Cortex of kidney (tissue), 1 donor: ENCODE measurements around the gene ELP5.

Experiments
- DNase-seq: peaks from one replicate; lab custom pipeline; 2025; lab: John Stamatoyannopoulos, UW

The ELP5 gene

DNA sequence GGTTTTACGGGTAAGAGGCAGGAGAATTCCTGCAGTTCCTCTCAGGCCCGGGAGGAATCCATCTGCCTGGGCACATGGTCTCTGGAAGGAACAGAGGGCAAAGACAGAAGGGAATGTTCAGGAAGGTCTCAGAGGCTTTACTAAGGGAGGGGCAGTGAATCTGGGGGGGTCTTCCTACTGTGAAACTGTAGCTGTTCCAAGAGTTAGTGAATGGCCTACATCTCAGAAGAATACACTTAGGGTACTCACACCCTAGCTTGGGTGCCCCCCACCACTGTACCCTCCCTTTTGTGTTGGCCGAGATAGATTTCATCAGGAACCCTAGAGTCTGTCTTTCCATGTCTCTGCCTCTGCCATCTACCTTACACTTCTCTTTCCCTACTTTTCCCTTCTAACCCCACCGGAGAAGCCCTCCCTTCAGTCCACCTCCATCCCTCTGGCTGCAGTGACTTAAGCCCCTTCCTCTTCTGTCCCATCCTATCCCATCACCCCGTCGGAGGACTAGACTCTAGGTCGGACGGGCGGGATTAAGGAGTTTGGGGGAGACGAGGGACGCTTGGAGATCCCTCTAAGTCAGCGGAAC is 32.7 kb upstream of the ELP5 start:
- no peak for DNase-seq

DNA sequence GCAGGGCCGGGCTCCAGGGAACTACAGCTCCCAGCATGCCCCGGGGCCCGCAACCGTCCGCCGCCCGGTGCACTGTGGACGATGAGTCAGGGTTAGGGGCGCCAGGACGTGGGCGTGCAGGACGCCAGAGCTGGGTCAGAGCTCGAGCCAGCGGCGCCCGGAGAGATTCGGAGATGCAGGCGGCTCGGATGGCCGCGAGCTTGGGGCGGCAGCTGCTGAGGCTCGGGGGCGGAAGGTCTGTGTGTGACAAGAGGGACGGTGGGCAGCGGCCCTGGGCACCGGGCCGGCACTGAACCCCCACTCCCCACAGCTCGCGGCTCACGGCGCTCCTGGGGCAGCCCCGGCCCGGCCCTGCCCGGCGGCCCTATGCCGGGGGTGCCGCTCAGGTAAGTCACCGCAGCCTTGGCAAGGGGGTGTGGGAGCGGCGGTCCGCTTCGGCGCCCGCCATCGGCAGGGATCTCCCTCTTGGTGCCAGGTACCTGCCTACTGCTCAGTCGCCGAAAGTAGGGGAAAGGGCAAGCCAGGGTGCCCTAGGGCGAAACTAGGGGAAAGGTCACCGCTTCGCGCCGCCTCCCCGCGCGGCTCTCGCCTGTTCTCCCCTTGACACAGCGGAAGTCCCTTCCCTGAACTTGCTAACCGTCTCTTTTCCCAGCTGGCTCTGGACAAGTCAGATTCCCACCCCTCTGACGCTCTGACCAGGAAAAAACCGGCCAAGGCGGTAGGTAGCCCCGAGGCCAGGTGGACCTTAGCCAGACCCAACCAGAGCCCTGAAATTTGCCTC is 32.0 kb upstream of the ELP5 start, which contains the start of the genes ACADVL and DLG4:
Gene ACADVL, plus strand, starts transcription at position 127 of the 781 bp plus-strand sequence. Its CDS starts 47 bp downstream, at position 174.
Gene DLG4, minus strand, starts transcription at position 25 of the 781 bp plus-strand sequence.
- no peak for DNase-seq

DNA sequence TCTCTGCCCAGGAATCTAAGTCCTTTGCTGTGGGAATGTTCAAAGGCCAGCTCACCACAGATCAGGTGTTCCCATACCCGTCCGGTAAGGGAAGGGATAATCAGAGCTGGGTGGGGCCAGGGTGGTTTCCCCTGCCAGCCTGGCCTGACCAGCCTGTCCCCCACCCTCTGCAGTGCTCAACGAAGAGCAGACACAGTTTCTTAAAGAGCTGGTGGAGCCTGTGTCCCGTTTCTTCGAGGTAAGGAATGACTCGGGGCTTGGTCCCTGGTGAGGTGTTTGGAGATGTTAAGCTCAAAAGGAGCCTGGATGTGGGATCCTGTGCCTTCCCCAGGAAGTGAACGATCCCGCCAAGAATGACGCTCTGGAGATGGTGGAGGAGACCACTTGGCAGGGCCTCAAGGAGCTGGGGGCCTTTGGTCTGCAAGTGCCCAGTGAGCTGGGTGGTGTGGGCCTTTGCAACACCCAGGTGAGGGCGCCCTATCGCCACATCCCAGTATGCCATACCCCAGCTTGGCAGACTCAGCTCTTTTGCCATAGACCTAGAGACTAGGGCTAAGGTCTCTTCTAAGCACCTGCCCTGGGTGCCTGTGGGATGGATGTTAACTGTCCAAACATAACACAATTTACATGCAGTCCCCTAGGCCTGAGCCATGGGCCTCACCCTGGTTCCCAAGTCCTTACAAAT is 31.3 kb upstream of the ELP5 start:
- DNase-seq = no peak

DNA sequence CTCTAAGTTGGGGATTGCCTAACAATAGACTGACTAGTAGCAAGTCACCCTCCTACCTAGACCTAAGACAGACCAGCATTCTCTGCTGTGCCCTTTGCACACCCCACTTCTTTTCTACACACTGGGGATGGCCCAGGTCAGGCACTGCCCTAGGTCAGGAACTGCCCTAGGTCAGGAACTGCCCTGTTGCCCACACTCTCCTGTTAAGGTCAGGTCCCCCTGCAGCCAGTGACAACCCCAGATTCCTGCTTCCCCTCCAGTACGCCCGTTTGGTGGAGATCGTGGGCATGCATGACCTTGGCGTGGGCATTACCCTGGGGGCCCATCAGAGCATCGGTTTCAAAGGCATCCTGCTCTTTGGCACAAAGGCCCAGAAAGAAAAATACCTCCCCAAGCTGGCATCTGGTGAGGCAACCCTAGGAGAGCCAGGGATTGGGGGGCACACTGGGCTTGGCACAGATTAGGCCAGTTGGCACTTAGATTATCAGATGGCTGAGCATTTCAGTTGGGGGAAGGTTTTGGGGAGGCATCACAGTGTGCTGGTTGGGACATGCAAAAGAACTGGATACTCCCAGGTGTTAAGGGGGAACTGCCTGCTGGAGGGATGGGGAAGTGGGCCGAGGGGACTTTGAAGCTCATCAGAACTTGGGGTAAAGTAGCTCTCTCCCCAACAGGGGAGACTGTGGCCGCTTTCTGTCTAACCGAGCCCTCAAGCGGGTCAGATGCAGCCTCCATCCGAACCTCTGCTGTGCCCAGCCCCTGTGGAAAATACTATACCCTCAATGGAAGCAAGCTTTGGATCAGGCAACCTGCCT is 30.5 kb upstream of the ELP5 start:
- DNase-seq = no peak

DNA sequence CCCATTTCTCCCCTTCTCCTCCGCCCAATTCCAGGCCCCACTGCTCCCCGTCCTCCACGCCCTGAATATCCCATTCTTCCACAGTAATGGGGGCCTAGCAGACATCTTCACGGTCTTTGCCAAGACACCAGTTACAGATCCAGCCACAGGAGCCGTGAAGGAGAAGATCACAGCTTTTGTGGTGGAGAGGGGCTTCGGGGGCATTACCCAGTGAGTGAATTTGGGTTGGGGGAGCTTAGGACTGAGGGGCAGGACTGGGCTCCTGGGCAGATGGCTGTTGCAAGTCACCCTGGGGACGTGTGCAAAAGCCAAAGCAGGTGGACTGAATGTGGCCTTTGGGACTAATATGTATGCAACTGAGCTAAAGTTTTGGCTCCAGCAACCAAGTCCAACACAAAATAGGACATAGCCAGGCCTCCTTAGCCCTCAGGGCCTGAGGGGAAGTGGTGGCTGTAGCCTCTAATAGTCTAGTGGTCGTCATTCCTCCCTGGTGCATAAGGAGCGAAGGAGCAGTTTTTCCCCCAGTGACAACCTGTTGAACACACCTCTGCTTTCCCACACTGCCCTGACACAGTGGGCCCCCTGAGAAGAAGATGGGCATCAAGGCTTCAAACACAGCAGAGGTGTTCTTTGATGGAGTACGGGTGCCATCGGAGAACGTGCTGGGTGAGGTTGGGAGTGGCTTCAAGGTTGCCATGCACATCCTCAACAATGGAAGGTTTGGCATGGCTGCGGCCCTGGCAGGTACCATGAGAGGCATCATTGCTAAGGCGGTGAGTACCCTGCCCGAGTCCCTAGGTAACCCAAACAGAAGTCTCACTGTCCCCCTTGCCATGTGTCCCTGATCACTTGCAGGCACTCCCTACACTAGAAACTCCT is 29.7 kb upstream of the ELP5 start:
- DNase-seq = no peak

DNA sequence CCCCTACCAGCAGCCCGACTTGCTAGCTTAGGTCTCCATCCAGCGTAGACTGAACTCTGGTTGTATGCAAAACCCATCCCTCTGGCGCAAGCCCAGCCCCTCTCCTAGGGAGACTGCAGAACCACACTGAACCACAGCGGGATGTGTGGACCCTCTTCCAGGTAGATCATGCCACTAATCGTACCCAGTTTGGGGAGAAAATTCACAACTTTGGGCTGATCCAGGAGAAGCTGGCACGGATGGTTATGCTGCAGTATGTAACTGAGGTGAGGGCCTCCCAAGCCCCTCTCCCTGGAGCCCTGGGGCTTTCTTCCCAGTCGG is 29.1 kb upstream of the ELP5 start:
- no peak for DNase-seq

DNA sequence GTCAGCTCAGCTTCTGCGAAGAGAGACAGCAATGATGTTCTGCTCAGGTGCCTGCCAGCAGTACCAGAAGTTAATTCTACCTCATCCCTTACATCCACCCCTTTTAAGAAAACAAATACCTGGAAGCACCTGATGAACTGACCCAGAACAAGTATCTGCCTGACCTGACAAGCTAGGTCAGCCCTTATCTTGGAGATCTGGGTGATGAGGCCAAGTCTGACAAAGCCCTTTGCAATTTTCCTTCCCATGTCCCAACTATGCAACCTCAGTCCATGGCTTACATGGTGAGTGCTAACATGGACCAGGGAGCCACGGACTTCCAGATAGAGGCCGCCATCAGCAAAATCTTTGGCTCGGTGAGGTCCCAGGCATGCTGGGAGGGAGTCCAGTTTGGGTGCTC is 28.6 kb upstream of the ELP5 start:
- DNase-seq = no peak

DNA sequence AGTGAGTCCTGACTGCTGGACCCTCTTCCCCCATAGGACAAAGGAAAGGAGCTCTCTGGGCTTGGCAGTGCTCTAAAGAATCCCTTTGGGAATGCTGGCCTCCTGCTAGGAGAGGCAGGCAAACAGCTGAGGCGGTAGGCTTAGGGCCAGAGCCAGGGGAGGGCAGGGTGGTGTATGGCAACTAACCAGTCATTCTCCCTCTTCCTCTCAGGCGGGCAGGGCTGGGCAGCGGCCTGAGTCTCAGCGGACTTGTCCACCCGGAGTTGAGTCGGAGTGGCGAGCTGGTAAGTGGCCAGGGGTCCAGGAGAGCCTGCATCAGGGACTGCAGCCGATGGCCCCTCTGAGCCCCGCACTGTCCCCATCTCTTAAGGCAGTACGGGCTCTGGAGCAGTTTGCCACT is 27.9 kb upstream of the ELP5 start:
- DNase-seq = no peak

DNA sequence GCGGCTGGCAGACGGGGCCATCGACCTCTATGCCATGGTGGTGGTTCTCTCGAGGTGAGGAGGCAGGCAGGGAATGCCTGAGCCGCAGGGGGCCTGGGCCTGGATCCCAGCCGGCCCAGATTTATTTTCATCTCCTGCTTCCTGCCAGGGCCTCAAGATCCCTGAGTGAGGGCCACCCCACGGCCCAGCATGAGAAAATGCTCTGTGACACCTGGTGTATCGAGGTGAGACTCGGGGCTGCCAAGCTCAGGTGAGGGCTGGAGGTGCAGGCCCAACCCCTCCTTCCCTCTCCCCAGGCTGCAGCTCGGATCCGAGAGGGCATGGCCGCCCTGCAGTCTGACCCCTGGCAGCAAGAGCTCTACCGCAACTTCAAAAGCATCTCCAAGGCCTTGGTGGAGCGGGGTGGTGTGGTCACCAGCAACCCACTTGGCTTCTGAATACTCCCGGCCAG is 27.3 kb upstream of the ELP5 start:
- no peak for DNase-seq

DNA sequence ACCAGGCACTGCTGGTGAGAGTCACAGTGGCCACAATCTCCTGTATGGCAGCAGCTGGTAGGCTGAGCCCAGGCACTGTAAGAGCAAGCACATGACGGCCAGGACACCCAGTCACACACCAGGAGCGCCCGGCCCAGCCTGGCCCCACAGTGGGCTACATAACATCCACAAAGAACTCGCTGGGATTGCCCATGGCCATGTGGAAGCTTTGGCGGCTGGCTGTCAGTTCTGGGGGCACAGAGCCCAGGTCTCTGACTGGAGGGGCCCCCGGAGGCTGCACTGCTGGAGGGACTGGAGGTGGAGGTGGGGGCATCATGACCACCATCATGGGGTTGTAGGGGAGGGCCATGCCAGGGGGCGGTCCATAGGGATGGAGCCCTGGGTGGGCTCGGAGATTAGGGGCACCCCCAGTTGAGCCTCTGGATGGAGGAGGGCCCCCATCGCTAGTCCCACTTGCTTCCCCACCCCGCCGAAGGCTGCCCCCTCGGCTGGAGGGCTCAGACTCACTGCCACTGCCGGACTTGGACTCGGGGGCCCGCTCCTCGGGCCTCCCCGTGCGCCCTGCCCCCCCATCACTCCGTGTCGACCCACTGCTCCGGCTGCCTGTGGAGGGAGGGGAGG is 26.2 kb upstream of the ELP5 start:
- no peak for DNase-seq

DNA sequence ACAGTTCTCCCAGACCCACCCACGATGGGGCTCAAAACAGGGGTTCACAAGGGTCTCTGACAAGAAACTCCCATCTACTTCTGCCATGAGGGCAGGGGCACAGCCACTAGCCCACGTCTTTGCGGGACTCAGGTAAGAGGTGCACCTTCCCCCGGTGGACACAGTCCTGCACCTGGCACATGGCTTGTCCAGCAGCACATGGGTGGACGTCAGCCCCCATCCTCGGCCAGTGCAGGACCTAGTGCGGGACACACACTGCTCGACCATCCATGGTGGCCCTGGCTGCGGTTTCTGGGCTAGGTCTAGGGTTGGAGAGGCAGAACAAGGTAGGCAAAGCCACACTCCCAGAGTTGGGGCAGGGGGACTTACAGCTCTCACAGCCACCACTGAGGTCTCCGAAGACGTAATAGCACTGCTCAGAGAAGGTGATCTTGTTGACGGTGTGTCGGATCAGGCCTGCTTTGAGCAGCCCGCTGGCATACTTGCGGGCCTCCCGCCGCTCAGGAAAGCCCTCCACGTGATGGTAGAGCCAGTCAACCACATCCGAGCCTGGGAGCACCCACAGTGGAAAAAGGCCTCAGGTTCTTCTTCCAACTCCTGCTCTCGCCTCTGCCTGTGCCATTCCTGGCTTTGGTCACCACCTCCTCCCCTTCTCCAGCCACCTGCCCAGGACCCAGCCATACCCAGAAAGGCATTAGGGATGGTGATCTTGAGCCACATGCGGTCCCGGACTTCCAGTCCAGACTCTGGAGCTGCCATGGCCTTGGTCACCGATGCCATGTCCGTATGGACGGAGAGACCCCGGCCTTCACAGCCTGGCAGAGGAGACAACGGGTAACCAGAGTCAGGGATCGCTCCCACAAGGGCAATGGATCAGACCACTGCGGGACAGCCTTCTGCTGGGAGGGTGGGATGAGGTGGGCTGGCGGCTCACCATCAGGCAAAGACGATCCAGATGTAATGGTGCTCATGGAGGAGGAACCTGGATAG is 25.0 kb upstream of the ELP5 start:
- DNase-seq = no peak

DNA sequence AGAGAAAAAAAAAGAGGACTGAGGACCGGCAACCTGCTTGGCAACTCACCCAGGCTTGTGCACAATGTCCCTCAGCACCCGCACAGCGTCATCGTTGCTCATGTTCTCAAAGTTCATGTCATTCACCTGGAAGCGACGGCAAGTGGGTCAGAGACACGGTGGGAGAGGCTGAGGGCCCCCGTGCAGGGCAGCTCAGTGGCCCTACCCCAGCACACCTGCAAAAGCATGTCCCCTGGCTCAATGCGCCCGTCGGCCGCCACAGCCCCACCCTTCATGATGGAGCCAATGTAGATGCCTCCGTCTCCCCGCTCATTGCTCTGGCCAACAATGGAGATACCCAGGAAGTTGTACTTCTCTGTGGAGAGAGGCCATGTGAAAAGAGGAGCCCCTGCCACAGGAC is 23.1 kb upstream of the ELP5 start:
- DNase-seq = no peak

DNA sequence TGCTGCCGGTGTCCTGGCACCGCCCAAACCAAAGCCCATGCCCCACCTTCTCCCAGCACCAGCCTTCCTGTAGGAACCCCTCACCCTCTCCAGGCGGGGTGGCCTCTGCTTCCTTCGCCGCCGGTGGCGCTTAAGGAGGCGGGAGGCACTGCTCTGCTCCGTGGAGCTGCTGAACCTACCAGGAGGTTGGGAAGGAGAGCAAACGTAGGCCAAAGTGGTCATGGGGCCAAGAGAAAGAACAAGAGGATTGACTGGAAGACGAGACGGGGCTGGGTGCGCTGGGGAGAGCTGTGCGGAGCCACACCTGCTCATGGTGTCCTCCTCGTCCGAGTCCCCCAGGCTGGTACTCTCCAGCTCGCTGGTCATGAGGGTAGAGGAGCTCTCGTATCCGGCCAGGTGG is 22.5 kb upstream of the ELP5 start:
- DNase-seq = no peak

DNA sequence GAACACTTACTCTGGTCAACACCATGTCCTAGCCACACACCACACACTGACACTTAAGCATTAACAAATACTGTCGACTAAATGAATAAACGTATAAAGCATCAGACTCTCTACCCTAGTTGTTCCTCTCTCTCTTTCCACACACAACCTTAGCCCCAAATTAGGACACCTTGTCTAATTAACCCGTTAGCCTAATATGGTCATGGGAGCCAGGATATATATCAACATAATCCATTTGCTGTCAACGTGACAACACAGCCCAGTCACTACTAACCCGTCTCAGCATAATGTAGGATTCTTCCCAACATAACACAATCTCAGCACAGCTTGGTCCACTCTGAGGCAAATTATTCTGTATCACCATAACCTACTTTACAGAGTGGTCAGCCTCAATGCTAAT is 19.9 kb upstream of the ELP5 start:
- no peak for DNase-seq

DNA sequence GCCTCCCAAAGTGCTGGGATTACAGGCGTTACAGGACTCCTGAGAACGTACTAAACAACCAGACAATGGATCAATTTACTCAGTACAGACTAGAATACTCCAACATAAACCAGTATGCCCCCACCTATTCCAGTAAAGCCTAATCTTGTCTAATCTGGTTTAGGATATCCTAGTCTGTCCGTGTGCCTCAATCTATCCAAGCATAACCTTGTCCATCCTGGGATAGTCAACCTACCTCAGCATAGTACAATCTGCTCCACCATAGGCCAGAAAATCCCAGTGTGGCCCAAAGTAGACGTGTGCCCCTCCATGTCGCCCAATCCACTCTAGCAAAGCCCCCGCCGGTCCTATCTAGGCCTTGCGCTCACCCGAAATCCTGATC is 18.3 kb upstream of the ELP5 start:
- DNase-seq = no peak

DNA sequence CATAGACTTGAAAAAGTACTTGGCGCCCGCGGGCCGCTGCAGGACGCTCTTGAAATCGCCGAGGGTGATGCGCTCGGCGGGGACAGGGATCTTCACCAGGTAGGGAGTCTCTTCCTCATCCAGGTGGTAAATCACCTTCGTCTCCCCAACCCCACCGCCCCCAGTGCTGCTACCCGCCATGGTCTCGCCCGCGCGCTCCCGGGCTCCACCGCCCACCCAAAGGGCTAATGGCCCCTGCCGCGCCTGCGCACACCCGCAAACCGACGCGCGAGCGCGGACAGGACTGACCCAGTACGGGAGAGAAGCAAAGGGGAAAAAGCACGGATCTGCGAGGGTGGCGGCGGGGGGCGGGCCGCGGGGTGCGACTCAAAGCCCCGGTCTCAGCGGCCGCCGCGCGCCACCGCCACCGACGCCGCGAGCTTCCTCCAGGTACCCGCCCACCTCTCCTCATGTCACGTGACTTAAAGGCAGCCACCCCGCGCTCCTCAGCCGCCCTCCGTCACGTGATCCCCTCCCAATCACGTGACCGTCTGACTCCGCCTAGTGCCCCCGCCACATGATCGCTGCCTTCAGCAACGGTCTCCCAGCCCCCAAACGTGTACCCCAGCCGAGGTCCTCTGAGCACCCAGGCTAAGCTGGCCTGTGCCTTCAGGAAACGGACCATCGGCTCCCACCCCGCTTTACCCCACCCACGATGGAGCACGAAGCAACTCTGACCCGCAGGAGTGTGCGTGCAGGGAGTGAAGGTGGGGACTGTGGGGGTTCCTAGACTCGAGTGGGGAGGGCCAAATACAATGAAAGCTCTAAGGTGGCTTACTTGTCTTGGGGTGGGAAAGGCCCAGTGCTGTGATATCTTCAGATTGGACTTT is 17.7 kb upstream of the ELP5 start, which contains the start of gene DVL2:
Gene DVL2, minus strand, starts transcription at position 435 of the 869 bp plus-strand sequence. Its CDS starts 255 bp downstream, at position 180.
- no peak for DNase-seq

DNA sequence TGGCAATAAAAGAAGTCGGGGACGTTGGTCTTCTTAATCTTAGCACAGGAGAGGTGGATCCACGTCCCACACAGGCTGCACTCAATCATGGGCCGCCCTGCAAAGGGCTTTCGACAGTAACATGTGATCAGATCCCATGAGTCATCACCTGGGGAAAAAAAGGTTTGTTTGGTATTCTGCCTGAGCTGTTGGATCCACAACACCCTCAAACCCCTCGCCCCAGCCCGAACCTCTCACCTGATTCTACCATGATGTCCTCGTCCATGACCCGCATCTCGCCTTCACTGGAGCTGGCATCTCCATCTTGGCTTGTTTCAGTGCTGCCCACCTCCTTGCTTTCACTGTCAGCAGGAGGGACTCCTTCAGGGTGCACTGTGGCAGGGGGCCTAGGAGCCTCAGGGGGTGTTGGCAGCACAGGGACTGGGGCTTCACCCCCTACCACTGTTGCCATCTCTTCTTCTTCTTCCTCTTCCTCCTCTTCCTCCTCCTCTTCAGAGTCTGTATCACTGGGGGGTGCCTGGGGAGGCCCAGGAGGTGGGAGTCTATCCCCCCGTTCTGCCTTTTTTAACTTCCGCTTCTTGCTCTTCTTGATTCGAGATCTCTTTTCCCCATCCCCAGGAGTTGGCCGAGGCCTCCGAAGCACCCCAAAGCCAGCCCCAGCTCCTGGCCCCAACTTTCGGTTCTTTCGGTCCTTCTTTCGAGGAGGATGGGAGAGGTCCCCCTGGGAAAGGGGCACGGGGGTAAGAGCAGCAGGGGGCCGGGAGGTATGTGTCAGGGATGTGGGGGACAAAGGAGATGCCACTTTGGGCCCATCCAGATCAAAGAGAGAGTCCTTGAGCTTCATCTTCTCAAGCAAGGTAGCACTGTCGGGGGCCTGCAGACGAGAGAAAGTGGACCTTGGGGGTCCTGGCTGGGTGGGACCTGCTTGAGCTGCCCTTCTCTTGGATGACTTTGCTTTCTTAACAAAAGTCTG is 16.0 kb upstream of the ELP5 start:
- no peak for DNase-seq
